ENCODE results near the gene PPP2CA. TPM values are rescaled to one million over a fixed set of nuclear protein-coding genes. Genes with fewer than 3 reads are reported as not detected.
A peak's percentile ranks its signal among the peaks of the same experiment; 100 is the strongest.

Gene PPP2CA
- total and polyA plus RNA-seq, 9 of the 15 experiments (the other 6 are each of a cell fraction or from before 2014, with no cell fraction given) = 23.0 to 257 (median 109) TPM

DNA sequence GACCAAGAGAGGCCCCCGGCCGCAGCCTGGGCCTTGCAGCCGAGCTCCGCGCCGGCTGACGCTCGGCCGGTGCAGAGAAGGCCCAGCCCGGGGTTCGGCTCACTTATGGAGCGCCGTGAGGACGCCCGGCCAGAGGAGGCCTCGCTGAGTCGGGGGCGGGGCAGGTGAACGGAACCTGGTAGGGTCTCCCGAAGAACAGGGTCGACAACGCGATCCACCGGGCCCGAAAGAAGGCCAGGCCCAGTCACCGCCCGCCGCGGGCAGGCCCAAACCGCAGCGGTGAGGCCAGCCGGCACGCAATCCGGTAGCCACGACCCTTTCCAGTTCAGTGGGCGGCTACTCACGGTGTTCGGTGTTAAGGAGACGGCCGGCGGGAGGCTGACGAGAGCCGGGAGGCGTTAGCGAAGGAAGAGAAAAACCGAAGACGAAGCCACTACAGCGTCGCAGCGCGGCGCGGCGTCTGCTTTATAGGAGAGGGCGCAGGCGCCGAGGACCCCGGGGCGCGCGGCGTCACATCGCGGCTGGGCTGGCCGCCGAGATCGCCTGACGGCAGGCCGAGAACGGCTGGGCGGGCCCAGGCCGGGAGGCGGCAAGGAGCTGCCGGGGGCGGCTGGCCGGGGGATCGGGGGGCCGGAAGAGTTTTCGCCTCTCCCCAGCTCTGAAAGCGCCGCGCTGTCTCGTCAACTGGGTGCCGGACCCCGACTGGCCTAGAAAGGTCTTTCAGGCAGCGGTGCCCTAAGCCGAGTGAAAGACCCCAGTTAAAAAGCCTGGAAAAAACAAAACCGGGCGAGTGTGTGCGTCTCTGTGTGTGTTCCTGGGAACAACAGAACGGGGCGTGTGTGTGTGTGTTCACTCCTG lies 49.1 kb downstream of the PPP2CA start, which contains the start of gene SKP1 (continued):
- TF ChIP-seq, protein P1, sequence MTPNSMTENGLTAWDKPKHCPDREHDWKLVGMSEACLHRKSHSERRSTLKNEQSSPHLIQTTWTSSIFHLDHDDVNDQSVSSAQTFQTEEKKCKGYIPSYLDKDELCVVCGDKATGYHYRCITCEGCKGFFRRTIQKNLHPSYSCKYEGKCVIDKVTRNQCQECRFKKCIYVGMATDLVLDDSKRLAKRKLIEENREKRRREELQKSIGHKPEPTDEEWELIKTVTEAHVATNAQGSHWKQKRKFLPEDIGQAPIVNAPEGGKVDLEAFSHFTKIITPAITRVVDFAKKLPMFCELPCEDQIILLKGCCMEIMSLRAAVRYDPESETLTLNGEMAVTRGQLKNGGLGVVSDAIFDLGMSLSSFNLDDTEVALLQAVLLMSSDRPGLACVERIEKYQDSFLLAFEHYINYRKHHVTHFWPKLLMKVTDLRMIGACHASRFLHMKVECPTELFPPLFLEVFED (CRISPR knock-in tag; conservative IDR thresholded peaks at IDR 0.05) = no peak
- TF ChIP-seq CHD2 (IDR thresholded peaks at IDR 0.05; ENCODE audit: low read depth, low read length) = no peak
- peak; percentile 78 for TF ChIP-seq CREB1 (IDR thresholded peaks at IDR 0.05)
- TF ChIP-seq CREB1 (CRISPR knock-in tag; IDR thresholded peaks at IDR 0.05) = peak; percentile 80
- TF ChIP-seq, protein P2, sequence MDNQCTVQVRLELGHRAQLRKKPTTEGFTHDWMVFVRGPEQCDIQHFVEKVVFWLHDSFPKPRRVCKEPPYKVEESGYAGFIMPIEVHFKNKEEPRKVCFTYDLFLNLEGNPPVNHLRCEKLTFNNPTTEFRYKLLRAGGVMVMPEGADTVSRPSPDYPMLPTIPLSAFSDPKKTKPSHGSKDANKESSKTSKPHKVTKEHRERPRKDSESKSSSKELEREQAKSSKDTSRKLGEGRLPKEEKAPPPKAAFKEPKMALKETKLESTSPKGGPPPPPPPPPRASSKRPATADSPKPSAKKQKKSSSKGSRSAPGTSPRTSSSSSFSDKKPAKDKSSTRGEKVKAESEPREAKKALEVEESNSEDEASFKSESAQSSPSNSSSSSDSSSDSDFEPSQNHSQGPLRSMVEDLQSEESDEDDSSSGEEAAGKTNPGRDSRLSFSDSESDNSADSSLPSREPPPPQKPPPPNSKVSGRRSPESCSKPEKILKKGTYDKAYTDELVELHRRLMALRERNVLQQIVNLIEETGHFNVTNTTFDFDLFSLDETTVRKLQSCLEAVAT (IDR thresholded peaks at IDR 0.05) = peak; percentile 82 to 91
- peak; percentile 68 for TF ChIP-seq SMAD1 (IDR thresholded peaks at IDR 0.05; ENCODE audit: low read depth, low read length, partially characterized antibody)
- TF ChIP-seq, protein P3, sequence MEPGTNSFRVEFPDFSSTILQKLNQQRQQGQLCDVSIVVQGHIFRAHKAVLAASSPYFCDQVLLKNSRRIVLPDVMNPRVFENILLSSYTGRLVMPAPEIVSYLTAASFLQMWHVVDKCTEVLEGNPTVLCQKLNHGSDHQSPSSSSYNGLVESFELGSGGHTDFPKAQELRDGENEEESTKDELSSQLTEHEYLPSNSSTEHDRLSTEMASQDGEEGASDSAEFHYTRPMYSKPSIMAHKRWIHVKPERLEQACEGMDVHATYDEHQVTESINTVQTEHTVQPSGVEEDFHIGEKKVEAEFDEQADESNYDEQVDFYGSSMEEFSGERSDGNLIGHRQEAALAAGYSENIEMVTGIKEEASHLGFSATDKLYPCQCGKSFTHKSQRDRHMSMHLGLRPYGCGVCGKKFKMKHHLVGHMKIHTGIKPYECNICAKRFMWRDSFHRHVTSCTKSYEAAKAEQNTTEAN (CRISPR knock-in tag; IDR thresholded peaks at IDR 0.05) = peak; percentile 44; the same call in 1 of the 2 replicates
- peak; percentile 98 for TF ChIP-seq POLR2H (tag; IDR thresholded peaks at IDR 0.05; ENCODE audit: low read depth)
- no peak for TF ChIP-seq ZNF668 (CRISPR knock-in tag; IDR thresholded peaks at IDR 0.05)
- TF ChIP-seq ZNF644 (tag; IDR thresholded peaks at IDR 0.05; ENCODE audit: low read depth) = no peak
- TF ChIP-seq KDM2B (CRISPR knock-in tag; IDR thresholded peaks at IDR 0.05) = no peak
- TF ChIP-seq TSC22D4 (tag; IDR thresholded peaks at IDR 0.05) = no peak
- TF ChIP-seq OTX1 (CRISPR knock-in tag; IDR thresholded peaks at IDR 0.05) = no peak
- no peak for TF ChIP-seq ZNF717 (CRISPR knock-in tag; IDR thresholded peaks at IDR 0.05)
- TF ChIP-seq ZNF445 (CRISPR knock-in tag; IDR thresholded peaks at IDR 0.05; ENCODE audit: low read depth) = no peak
- TF ChIP-seq, protein P4, sequence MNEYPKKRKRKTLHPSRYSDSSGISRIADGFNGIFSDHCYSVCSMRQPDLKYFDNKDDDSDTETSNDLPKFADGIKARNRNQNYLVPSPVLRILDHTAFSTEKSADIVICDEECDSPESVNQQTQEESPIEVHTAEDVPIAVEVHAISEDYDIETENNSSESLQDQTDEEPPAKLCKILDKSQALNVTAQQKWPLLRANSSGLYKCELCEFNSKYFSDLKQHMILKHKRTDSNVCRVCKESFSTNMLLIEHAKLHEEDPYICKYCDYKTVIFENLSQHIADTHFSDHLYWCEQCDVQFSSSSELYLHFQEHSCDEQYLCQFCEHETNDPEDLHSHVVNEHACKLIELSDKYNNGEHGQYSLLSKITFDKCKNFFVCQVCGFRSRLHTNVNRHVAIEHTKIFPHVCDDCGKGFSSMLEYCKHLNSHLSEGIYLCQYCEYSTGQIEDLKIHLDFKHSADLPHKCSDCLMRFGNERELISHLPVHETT (CRISPR knock-in tag; conservative IDR thresholded peaks at IDR 0.05 in 1 of 2, IDR thresholded peaks at IDR 0.05 in 1 of 2) = peak in 1 of 2 experiments; percentile 79; a peak in 1 of 4 replicates
- TF ChIP-seq, protein P5, sequence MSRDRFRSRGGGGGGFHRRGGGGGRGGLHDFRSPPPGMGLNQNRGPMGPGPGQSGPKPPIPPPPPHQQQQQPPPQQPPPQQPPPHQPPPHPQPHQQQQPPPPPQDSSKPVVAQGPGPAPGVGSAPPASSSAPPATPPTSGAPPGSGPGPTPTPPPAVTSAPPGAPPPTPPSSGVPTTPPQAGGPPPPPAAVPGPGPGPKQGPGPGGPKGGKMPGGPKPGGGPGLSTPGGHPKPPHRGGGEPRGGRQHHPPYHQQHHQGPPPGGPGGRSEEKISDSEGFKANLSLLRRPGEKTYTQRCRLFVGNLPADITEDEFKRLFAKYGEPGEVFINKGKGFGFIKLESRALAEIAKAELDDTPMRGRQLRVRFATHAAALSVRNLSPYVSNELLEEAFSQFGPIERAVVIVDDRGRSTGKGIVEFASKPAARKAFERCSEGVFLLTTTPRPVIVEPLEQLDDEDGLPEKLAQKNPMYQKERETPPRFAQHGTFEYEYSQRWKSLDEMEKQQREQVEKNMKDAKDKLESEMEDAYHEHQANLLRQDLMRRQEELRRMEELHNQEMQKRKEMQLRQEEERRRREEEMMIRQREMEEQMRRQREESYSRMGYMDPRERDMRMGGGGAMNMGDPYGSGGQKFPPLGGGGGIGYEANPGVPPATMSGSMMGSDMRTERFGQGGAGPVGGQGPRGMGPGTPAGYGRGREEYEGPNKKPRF (IDR thresholded peaks at IDR 0.05; ENCODE audit: low read depth, low read length) = no peak
- TF ChIP-seq BACH1 (tag; IDR thresholded peaks at IDR 0.05) = no peak

Data from K562 (cell line).